Kidney (tissue), 14 donors: Measurements from ENCODE around the gene A2M. TPM values are rescaled to one million over a fixed set of nuclear protein-coding genes. Genes with fewer than 3 reads are reported as not detected.
A peak's percentile ranks its signal among the peaks of the same experiment; 100 is the strongest.

ENCODE experiments used
- DNase-seq, 5 donors: peaks; one replicate each; pipeline ENCODE4 v3.0.0-alpha.2; 2013 to 2020
- FAIRE-seq: peaks from 2 replicates; lab custom pipeline; 2012; peaks lifted over from hg19 to GRCh38; lab: Jason Lieb, UNC
- H3K27ac ChIP-seq, 2 donors: one replicate each; pipeline ENCODE4 v1.7.0; 2013; ENCODE audit warnings: low read depth in 2 of 2, low read length in 2 of 2, inconsistent platforms in 1 of 2
- H3K27me3 ChIP-seq: one replicate; pipeline ENCODE4 v1.7.1; 2013; ENCODE audit warnings: low read length, inconsistent platforms; ENCODE audit not compliant: control insufficient read depth, insufficient read depth
- H3K36me3 ChIP-seq, 3 donors: one replicate each; pipeline versions ENCODE4 v1.7.0 to v1.7.1; 2013; ENCODE audit warnings: low read length in 3 of 3, control low read depth in 1 of 3, inconsistent platforms in 1 of 3; ENCODE audit not compliant: insufficient read depth in 3 of 3, control insufficient read depth in 2 of 3
- H3K4me1 ChIP-seq, 3 donors: one replicate each; pipeline versions ENCODE4 v1.7.0 to v1.7.1; 2013; ENCODE audit warnings: low read length in 3 of 3, inconsistent platforms in 1 of 3, low read depth in 1 of 3; ENCODE audit not compliant: control insufficient read depth in 2 of 3, insufficient read depth in 2 of 3
- H3K4me3 ChIP-seq, 3 donors: one replicate each; pipeline versions ENCODE4 v1.7.0 to v1.8.1; 2013; ENCODE audit warnings: low read length in 3 of 3, control low read depth in 1 of 3, inconsistent platforms in 1 of 3
- H3K9ac ChIP-seq, 3 donors: one replicate each; pipeline versions ENCODE4 v1.7.0 to v1.7.1; 2013; ENCODE audit warnings: low read length in 3 of 3, control low read depth in 1 of 3, inconsistent platforms in 1 of 3
- H3K9me3 ChIP-seq, 3 donors: one replicate each; pipeline versions ENCODE4 v1.7.0 to v1.7.1; 2013; ENCODE audit warnings: low read length in 3 of 3, control low read depth in 1 of 3, inconsistent platforms in 1 of 3; ENCODE audit not compliant: control insufficient read depth in 2 of 3, insufficient read depth in 1 of 3
- intact Hi-C: fragments of 100-400 bp; cut with DNase I; formaldehyde crosslinking; loops from one replicate; pipeline ENCODE4 v1.11.1; 2022
- polyA plus RNA-seq: library from polyadenylated mRNA; stranded (reverse); fragments of 350-450 nt; fragmentation: Illumina TruSeq; extraction: RNeasy Lipid Tissue Mini Kit (QIAGEN cat#74804); gene quantifications from one replicate; pipeline ENCODE4 v1.2.3, GENCODE V29; 2014; ENCODE audit warnings: low read depth, low replicate concordance; ENCODE audit not compliant: insufficient read depth
- total RNA-seq: library from RNA; stranded (reverse); fragmentation: NEBNext Ultra II Directional; extraction: Animal tissue kit (Norgen Biotek cat#: 25700); gene quantifications from one replicate; pipeline ENCODE4 v1.2.1, GENCODE V29; 2021
- TF ChIP-seq, protein P1 (sequence below): IDR thresholded peaks from 3 replicates; pipeline ENCODE4 v1.5.1; 2012; ENCODE audit warnings: mild to moderate bottlenecking, moderate library complexity, borderline replicate concordance; ENCODE audit not compliant: insufficient read depth; ENCODE audit errors: extremely low read depth
- donor health status: control.
- donor health status: control.
- donor health status: control.
- donor health status: control.
- donor health status: control.
- donor health status: DM: yes; HTN: yes; CAD: no.
- donor health status: Normal renal cell carcinoma (clear cell type).

Gene A2M
- total and polyA plus RNA-seq, 2 donors from 2014 or later: 745 to 971 TPM

- H3K27ac ChIP-seq: no peak overlapping the region
Observed at GRCh38 chr12:9076733-9077132, 39.0 kb downstream of the A2M start.

GRCh38 chr12:9075138-9075535 lies 40.6 kb downstream of the A2M start:
- DNase-seq (no peak), FAIRE-seq (no peak)
- Histone ChIP-seq H3K27ac (no peak overlapping the region), H3K4me3 (no peak overlapping the region), H3K27me3 (no peaks in the 10 kb centered on the region), H3K9ac (no peak overlapping the region), H3K9me3 (no peaks in the 10 kb centered on the region), H3K4me1 (no peaks in the 10 kb centered on the region), H3K36me3 (peaks cover 0 to 39% (median 13%) of the 10 kb centered on the region in 3 donors)
- TF ChIP-seq, protein P1, sequence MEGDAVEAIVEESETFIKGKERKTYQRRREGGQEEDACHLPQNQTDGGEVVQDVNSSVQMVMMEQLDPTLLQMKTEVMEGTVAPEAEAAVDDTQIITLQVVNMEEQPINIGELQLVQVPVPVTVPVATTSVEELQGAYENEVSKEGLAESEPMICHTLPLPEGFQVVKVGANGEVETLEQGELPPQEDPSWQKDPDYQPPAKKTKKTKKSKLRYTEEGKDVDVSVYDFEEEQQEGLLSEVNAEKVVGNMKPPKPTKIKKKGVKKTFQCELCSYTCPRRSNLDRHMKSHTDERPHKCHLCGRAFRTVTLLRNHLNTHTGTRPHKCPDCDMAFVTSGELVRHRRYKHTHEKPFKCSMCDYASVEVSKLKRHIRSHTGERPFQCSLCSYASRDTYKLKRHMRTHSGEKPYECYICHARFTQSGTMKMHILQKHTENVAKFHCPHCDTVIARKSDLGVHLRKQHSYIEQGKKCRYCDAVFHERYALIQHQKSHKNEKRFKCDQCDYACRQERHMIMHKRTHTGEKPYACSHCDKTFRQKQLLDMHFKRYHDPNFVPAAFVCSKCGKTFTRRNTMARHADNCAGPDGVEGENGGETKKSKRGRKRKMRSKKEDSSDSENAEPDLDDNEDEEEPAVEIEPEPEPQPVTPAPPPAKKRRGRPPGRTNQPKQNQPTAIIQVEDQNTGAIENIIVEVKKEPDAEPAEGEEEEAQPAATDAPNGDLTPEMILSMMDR: no peak
- intact Hi-C loops: no loop called here

More at GRCh38 chr12:9076733-9077132, 39.0 kb downstream of the A2M start:
- H3K27me3 ChIP-seq: no peaks in the 10 kb centered on the region
- TF ChIP-seq, protein P1: no peak
- H3K9ac ChIP-seq: no peak overlapping the region
- H3K4me1 ChIP-seq: no peaks in the 10 kb centered on the region
- H3K9me3 ChIP-seq: no peaks in the 10 kb centered on the region
- intact Hi-C loops: no loop called here
- no peak overlapping the region for H3K4me3 ChIP-seq
- H3K36me3 ChIP-seq: peaks cover 0 to 35% (median 14%) of the 10 kb centered on the region in 3 donors
- FAIRE-seq (no peak), DNase-seq (no peak)

GRCh38 chr12:9074484-9075137 lies 41.1 kb downstream of the A2M start:
- H3K4me3 ChIP-seq: no peak overlapping the region
- H3K9ac ChIP-seq: no peak overlapping the region
- no peak for FAIRE-seq
- peaks cover 0 to 39% (median 13%) of the 10 kb centered on the region in 3 donors for H3K36me3 ChIP-seq
- no peaks in the 10 kb centered on the region for H3K27me3 ChIP-seq
- intact Hi-C loops: no loop called here
- H3K27ac ChIP-seq: no peak overlapping the region
- peak in 1 of 5 donors; percentile 69 for DNase-seq
- TF ChIP-seq, protein P1: no peak
- H3K9me3 ChIP-seq: no peaks in the 10 kb centered on the region
- H3K4me1 ChIP-seq: no peaks in the 10 kb centered on the region
